Smooth muscle cell of the brain vasculature (primary cell): ENCODE data around the gene EPS8L3.

ENCODE experiments used
- DNase-seq: peaks from one replicate; pipeline ENCODE4 v3.0.0-alpha.2; 2012; ENCODE audit warnings: low read depth, low spot score

The EPS8L3 gene

DNA sequence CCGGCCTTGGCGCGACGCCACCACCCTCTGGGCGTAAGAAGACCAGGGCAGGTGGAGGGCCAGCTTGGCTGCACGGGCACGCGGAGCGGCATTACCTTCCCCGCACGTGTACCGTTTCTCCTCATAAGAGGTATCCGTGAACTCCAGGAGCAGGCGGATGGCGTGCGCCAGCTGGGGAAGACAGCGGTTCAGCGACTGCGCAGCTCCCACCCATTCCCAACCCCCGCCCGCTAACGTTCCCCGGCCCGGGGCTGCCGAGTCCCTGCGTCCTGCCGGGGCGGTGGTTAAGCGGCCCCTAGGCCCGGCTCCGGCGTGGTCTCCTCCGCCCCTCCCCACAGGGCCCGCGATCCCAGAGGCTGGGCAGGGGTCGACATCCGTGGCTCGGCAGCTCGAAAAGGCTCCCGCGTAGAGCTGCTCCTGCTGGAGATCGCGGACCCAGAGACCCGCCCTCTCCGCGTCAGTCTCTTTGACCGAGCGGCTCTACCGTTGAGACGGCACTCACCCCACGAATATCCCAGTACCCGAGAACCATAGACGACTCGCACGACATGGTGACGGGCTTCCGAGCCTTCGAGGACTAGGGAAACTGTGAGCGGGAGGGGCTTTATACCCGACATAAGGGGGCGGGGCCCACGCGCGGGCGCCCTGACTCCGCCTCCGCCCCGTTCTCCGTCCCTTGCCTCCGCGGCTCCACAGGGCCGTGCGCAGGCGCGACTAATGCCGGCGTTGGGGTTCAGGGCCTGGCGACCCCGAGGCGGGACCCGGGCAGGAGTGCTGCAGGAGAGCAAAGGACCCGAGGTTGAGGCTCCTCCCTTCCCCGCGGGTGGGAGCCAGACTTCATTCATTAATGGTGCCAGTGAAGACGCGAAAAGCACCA is 23.7 kb downstream of the EPS8L3 start:
- no peak for DNase-seq

GRCh38 chr1:109733236-109733870 is 30.4 kb downstream of the EPS8L3 start:
- no peak for DNase-seq

DNA sequence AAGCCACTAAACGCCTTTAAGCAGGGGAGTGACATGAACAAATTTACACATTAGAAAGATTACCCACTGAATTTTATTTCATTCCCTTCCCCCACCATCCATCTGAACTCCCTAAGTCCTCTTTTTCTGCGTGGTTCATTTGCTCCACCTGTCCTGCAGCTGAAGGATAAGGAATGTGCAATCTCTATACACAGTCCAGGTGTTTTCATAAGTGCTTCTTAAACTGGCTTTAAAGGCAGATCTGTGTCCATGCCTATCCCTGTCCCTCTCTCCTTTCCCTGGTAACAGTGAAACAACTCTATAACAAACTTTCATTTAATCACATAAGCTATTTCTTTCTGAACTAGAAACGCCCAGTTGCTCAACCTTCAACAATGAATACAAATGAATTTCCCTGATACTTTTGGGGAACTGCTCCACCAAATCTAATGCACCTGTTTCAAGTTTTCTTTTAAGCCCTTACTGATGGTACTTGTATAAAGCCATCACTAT is 31.3 kb downstream of the EPS8L3 start:
- no peak for DNase-seq

DNA sequence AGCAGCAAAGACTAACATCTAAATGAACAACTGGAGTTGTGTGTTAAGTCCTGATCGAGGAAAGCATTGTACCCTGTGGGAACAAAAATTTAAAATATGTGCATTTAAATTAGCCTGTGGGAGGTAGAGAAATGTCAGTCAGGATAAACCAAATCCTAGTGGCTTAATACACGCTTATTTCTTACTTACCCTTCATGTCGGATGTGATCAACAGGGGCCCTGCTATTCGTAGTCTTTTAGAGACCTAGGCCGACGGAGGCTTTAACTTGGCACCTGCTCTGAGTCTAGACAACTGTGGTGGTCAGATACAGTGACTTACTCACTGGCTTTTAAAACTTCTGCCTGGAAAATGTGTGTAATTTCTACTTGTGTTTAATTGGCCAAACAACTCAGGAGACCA is 33.1 kb downstream of the EPS8L3 start:
- DNase-seq, result no peak

DNA sequence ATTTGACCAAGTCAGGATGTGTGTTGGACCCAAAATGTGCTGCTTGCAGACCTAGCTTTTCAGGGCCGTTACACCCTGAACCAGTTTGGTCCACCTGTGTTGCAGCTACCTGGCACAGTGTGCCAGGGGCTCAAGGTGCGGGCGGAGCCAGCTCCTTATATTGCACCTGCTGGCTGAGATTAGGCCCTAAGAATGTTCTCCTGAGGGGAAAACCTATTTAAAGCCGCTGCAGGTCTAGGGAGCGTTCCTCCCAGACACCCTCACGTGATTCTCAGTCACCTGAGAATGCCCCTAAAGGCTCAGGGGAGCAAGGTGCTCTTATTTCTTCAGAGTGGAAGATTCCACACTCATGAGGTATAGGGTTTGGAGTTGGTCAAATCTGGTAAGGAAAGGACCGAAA is 34.9 kb downstream of the EPS8L3 start:
- no peak for DNase-seq

DNA sequence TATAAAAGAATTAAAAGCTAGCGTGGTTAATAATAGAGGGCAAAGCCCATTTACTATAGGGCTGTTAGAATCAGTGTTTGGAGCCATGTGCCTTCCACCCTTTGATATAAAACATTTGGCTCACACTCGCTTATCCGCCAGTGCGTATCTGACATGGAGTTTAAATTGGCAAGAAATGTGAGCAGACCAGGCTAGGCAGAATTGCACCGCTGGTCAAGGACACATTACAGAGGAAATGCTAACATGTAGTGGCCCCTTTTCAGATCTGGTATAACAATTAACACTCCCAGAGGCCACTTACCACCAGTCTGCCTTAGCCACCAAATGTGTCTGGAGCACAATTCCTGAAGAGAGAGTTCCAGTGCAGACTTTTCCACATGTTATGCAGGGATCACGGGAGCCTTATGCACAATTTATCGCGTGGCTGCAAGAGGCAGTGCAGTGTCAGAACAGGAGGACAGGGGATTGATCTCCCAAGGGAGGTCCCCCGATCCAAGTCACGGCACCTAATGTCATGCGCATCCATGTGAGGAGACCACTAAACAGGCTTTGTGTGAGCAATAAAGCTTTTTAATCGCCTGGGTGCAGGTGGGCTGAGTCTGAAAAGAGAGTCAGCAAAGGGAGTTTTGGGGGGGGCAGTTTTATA is 36.9 kb downstream of the EPS8L3 start:
- DNase-seq, result no peak

GRCh38 chr1:109726007-109726406 is 37.7 kb downstream of the EPS8L3 start:
- no peak for DNase-seq

DNA sequence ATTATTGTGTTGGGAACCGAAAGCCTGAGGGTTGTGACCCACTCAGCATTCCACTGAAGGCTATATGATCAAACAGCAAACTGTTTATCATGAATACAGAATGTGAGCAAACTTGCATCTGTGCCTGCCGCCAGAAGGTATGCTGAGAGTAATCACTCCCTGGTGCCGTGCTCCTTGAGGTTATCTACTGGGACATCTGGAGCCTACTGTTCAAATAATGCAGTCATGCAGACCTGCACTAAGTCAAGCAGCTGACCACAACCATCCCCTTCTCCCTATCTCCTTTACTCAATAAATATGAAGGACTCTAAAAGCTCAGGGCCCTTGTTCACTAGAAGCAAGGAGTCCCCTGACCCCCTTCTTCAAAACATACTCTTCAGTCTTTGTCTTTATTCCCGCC is 38.2 kb downstream of the EPS8L3 start:
- DNase-seq, result no peak

GRCh38 chr1:109724933-109725332 is 38.8 kb downstream of the EPS8L3 start:
- DNase-seq, result no peak

DNA sequence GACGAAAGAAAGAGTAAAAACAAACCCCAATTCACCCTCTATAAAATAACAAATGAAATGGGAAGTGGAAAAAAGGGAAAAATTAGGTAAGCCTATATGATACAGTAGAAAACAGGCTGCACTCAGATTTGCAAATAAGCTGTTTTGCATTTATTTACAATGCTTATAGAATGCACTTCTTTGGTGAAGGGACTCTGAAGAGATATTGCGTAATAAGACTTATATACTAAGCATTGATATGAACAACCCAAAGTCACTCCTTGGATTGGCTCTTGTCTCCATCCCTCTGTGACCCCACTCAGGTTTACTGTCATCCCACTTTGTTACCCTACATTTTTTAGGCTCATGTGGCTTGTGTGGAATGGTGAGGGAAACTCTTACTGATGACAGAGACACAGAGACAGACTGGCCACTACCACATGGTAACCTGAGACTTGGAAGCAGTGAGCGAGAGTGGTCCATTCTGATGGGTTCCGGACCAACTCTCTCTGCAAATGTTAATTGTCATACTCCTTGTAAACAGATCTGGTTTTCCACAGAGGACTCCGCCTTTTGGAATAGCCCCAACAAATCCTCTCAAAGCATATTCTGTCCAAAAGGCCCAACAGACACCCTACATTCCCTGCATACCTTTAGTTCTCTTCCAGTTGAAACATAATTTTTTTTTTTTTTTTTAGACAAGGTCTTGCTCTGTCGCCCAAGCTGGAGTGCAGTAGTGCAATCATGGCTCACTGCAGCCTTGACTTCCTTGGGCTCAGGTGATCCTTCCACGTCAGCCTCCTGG is 40.6 kb downstream of the EPS8L3 start:
- no peak for DNase-seq

DNA sequence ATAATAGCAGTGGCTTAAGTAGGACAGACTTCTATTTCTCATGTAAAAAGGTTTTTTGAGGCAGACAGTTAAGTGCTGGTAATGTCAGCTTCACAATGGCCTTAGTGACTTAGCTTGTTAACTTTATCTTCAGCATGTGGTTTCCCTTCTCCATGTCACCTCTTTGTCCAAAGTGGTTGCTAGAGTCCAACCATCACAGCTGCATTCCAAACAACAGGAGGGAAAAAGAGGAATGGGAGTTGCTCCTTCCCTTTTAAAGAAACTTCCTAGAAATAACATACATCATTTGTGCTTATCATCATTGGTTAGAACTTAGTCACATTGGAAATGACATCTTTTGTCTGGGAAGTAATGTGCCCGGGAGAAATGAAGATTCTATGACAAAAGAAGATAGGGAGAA is 41.8 kb downstream of the EPS8L3 start:
- no peak for DNase-seq

- no peak for DNase-seq
Observed at GRCh38 chr1:109721042-109721441, 42.7 kb downstream of the EPS8L3 start.

DNA sequence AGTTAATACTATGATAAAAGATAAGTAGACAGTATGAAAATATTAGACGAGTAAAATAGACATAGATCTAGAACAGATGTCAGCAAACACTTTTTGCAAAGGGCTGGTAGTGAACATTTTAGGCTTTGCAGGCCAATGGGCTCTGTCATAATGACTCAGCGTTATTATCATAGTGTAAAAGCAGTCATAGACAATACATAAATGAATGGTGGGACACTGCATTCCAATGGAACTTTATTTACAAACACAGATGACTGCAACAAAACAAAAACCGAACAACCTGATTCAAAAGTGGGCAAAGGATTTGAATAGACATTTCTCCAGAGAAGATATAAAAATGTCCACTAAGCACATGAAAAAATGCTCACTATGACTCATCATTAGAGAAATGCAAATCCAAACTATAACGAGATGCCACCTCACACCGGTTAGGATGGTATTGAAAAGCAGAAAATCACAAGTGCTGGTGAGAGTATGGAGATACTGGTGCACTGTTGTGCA is 44.3 kb downstream of the EPS8L3 start:
- no peak for DNase-seq

DNA sequence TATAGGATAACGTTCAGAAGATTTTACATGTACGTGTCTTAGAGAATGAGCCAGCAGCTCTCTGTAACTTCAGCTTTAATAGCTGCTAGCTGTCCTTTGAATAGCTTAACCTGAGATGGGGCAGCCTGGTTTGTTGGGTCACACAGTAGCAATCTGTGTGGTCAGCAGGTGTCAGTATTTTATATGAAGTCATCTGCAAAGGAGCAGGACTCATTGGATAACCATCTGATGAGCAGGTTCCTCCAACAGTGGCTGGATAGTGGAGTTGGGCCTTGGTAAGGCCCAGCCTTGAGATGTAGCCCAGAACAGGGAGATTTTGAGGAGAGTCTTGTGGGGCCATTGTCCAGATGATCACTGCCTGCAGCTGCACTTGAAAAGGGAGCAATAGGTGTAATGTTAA is 45.2 kb downstream of the EPS8L3 start:
- no peak for DNase-seq

- no peak for DNase-seq
Observed at GRCh38 chr1:109717729-109718128, 46.0 kb downstream of the EPS8L3 start.

GRCh38 chr1:109716570-109717090 is 47.1 kb downstream of the EPS8L3 start:
- DNase-seq, result no peak

DNA sequence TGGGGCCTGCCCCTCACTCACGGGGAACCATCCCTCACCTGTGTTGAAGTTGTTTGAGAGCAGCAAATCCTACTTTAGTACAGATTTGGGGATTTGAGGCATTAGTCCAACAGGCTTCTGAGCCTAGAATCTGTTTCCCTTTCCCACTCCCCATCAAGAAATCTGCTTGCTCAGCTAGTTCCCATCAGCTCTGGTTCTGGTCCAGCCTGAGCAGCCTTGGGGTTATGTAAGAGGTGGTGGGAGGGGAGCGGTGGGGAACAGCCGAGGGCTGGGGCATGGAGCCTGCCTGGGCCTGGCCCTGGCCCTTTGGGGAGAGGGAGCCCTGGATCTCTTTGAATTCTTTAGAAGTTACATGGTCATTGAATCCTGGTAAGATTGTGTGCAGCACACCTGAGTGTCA is 47.6 kb downstream of the EPS8L3 start:
- DNase-seq, result no peak

- DNase-seq, result no peak
Observed at GRCh38 chr1:109714661-109715372, 48.9 kb downstream of the EPS8L3 start.

GRCh38 chr1:109713636-109714035 is 50.1 kb downstream of the EPS8L3 start:
- DNase-seq, result no peak

DNA sequence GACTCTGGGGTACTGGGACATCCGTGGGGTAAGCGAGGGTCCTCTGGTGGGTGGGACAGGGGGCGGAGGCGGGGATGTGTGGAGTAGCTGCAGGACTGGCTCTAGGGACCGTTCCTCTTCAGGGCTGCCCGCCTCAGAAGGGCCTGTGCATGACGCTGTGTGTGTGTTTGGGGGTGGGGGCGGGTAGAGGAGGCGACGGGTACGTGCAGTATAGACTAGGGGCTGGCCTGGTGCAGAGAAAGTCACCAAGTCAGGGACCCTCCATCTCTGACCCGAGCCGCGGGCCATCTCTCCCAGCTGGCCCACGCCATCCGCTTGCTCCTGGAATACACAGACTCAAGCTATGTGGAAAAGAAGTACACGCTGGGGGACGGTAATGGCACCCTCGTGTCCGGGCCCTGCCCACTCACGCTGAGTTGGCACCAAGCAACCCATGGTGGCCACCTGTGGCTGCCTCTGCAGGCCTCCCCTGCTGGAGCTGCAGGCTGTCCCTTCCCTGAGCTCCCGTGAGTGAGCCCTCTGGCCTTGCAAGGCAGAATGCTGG is 51.3 kb downstream of the EPS8L3 start:
- DNase-seq, result no peak
